ENCODE measurements around the gene ZNF579.

DNA sequence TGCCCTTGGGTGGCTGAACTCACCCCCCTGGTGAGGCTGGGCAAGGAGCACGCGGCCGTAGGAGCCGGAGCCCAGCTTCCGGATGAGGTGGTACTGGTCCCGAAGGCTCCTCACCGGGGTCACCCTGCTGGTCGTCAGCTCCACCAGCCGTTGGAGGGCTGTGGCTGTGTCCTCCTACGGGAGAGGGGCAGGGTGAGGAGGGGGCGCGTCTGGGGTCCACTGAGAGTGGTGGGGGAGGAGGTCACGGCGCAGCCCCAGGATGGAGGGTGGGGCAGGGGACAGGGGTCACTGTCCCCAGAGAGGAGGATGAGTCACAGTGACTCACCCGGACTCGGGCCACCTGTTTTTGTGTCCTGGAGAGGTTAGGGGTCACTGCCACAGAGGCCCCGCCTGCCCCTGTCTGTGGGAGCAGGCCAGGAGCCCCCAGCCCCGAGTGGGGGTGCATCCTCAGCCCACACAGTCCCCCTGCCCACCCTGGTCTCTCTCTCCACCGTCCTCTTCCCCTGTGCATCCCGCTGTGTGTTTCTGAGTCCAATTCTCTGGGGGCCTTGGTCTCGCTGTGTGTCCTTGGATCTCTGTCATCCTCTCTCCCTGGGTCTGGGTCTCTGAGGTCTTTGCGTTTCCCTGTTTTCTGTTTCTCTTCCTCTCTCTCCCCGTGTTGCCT lies 35.7 kb downstream of the ZNF579 start:
- TF ChIP-seq, protein P1, sequence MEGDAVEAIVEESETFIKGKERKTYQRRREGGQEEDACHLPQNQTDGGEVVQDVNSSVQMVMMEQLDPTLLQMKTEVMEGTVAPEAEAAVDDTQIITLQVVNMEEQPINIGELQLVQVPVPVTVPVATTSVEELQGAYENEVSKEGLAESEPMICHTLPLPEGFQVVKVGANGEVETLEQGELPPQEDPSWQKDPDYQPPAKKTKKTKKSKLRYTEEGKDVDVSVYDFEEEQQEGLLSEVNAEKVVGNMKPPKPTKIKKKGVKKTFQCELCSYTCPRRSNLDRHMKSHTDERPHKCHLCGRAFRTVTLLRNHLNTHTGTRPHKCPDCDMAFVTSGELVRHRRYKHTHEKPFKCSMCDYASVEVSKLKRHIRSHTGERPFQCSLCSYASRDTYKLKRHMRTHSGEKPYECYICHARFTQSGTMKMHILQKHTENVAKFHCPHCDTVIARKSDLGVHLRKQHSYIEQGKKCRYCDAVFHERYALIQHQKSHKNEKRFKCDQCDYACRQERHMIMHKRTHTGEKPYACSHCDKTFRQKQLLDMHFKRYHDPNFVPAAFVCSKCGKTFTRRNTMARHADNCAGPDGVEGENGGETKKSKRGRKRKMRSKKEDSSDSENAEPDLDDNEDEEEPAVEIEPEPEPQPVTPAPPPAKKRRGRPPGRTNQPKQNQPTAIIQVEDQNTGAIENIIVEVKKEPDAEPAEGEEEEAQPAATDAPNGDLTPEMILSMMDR (IDR thresholded peaks at IDR 0.05; ENCODE audit: borderline replicate concordance, extremely low read depth, low read length, poor library complexity, severe bottlenecking) = no peak
- no peak for TF ChIP-seq EZH2 (IDR thresholded peaks at IDR 0.05; ENCODE audit: borderline replicate concordance, low read depth, low read length, severe bottlenecking)

Data from DND-41 (cell line).